Immature natural killer cell (primary cell): ENCODE results near the gene PIN1. TPM values are rescaled to one million over a fixed set of nuclear protein-coding genes. Genes with fewer than 3 reads are reported as not detected.

Experiments
- DNase-seq, 3 donors: peaks; one replicate each; pipeline ENCODE4 v3.0.0; 2022; ENCODE audit warnings: mixed read lengths in 1 of 3
- H3K27ac Mint-ChIP-seq, 6 donors: one replicate each; pipeline ENCODE4 v1.8.0; 2020; ENCODE audit warnings: mixed read lengths in 6 of 6, mild to moderate bottlenecking in 5 of 6, inconsistent platforms in 4 of 6, moderate library complexity in 3 of 6
- H3K27me3 Mint-ChIP-seq, 3 donors: one replicate each; pipeline ENCODE4 v1.8.0; 2020 to 2021; ENCODE audit warnings: low read depth in 3 of 3, mild to moderate bottlenecking in 3 of 3, mixed read lengths in 3 of 3, moderate library complexity in 3 of 3, inconsistent platforms in 1 of 3
- H3K36me3 Mint-ChIP-seq, 3 donors: one replicate each; pipeline ENCODE4 v1.8.0; 2020; ENCODE audit warnings: mixed read lengths in 3 of 3, inconsistent platforms in 2 of 3, mild to moderate bottlenecking in 2 of 3
- H3K4me1 Mint-ChIP-seq, 2 donors: one replicate each; pipeline ENCODE4 v1.8.0; 2020; ENCODE audit warnings: inconsistent platforms in 2 of 2, mild to moderate bottlenecking in 2 of 2, mixed read lengths in 2 of 2, moderate library complexity in 1 of 2
- H3K4me3 Mint-ChIP-seq, 5 donors: one replicate each; pipeline ENCODE4 v1.8.0; 2020; ENCODE audit warnings: mild to moderate bottlenecking in 5 of 5, mixed read lengths in 5 of 5, inconsistent platforms in 3 of 5, moderate library complexity in 3 of 5
- H3K9me3 Mint-ChIP-seq, 6 donors: one replicate each; pipeline ENCODE4 v1.8.0; 2020; ENCODE audit warnings: mild to moderate bottlenecking in 6 of 6, mixed read lengths in 6 of 6, inconsistent platforms in 4 of 6, moderate library complexity in 3 of 6
- polyA plus RNA-seq, 3 donors: library from polyadenylated mRNA; unstranded; fragments of 300-500 nt; fragmentation: Illumina TruSeq; gene quantifications; one replicate each; pipeline ENCODE4 v1.2.3, GENCODE V29; 2021

PIN1 gene
- polyA plus RNA-seq, 3 donors from 2014 or later = 143 to 227 (median 183) TPM

DNA sequence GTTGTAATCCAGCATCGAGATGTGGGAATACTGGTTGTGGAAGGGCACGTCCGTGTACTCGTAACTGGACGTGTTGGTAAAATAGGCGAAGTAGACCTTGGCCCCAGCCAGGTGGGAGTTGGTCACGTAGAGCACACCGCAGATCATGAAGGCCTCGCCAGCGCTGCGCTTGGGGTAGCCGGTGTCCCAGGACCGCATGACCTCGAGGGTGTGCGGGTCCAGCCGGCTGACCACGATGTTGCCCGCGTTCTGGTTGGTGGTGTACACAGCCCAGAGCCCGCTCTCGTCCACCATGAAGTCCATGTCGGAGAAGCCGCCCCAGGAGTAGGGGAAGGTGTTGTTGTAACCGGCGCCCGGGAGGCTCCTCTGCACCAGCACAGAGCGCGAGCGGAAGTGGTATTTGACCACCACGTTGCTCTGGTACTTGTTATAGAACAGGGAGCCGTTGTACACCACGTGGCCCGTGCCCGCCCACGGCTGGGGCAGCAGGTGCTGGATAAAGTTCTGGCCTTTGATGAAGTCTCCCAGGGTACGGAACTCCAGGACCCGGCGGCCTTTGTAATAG, 19.2 kb downstream of the PIN1 start:
- DNase-seq = no peak
- Mint-ChIP-seq H3K9me3 (no peaks in the 10 kb centered on the region), H3K4me3 (no peak overlapping the region), H3K4me1 (peaks cover 36% of the 10 kb centered on the region in 2 donors), H3K36me3 (peaks cover 4 to 11% (median 8%) of the 10 kb centered on the region in 3 donors), H3K27ac (no peak overlapping the region), H3K27me3 (peaks cover 0 to 3% (median 1%) of the 10 kb centered on the region in 3 donors)

- Mint-ChIP-seq H3K4me1 (peaks cover 38 to 39% of the 10 kb centered on the region in 2 donors), H3K36me3 (peaks cover 4 to 11% (median 8%) of the 10 kb centered on the region in 3 donors), H3K27ac (peak overlapping the region in 5 of 6 donors; percentile 26 to 82 (median 55)), H3K9me3 (no peaks in the 10 kb centered on the region), H3K4me3 (peak overlapping the region; percentile 27 to 72 (median 65)), H3K27me3 (peaks cover 0 to 1% (median 1%) of the 10 kb centered on the region in 3 donors)
- DNase-seq = no peak
Observed at GRCh38 chr19:9856609-9857008, 21.5 kb downstream of the PIN1 start.

GRCh38 chr19:9857076-9857721, 22.1 kb downstream of the PIN1 start:
- no peak for DNase-seq
- Mint-ChIP-seq H3K4me1 (peaks cover 39 to 41% of the 10 kb centered on the region in 2 donors), H3K27ac (peak overlapping the region; percentile 88 to 98 (median 94)), H3K9me3 (no peaks in the 10 kb centered on the region), H3K4me3 (peak overlapping the region; percentile 79 to 98 (median 89)), H3K36me3 (peaks cover 4 to 11% (median 8%) of the 10 kb centered on the region in 3 donors), H3K27me3 (peaks cover 0 to 1% (median 1%) of the 10 kb centered on the region in 3 donors)

- Mint-ChIP-seq H3K27me3 (peaks cover 0 to 1% (median 1%) of the 10 kb centered on the region in 3 donors), H3K4me1 (peaks cover 41 to 45% of the 10 kb centered on the region in 2 donors), H3K4me3 (peak overlapping the region; percentile 79 to 98 (median 89)), H3K36me3 (peaks cover 4 to 11% (median 8%) of the 10 kb centered on the region in 3 donors), H3K27ac (peak overlapping the region; percentile 88 to 98 (median 94)), H3K9me3 (no peaks in the 10 kb centered on the region)
- DNase-seq = peak in 2 of 3 donors; percentile 14 to 20
Observed at GRCh38 chr19:9857920-9858746, 23.0 kb downstream of the PIN1 start.

DNA sequence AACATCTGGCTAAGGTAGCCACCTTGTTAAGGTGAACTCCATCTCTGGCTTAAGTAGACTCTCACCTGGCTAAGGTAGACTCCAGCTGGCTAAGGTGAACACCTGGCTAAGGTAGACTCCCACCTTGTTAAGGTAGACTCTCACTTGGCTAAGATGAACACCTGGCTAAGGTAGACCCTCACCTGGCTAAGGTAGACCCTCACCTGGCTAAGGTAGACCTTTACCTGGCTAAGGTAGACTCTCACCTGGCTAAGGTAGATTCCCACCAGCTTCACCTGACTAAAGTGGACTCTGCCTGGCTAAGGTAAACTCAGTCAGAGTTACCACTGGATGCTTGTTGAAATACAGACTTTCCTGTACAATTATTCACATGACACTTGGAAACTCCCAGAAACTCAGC, 23.6 kb downstream of the PIN1 start:
- DNase-seq = no peak
- Mint-ChIP-seq H3K4me3 (peak overlapping the region; percentile 79 to 98 (median 89)), H3K27me3 (peaks cover 0 to 4% (median 1%) of the 10 kb centered on the region in 3 donors), H3K27ac (peak overlapping the region; percentile 88 to 98 (median 94)), H3K36me3 (peaks cover 3 to 9% (median 6%) of the 10 kb centered on the region in 3 donors), H3K4me1 (peaks cover 45 to 46% of the 10 kb centered on the region in 2 donors), H3K9me3 (no peaks in the 10 kb centered on the region)

- Mint-ChIP-seq H3K4me3 (no peak overlapping the region), H3K4me1 (peaks cover 49 to 53% of the 10 kb centered on the region in 2 donors)
Observed at GRCh38 chr19:9860407-9860806, 25.3 kb downstream of the PIN1 start.

GRCh38 chr19:9861503-9861902, 26.4 kb downstream of the PIN1 start:
- no peak overlapping the region for H3K4me3 Mint-ChIP-seq
- H3K27me3 Mint-ChIP-seq = peaks cover under 1 to 6% (median 3%) of the 10 kb centered on the region in 3 donors
- DNase-seq = no peak
- no peaks in the 10 kb centered on the region for H3K9me3 Mint-ChIP-seq
- H3K36me3 Mint-ChIP-seq = peaks cover 0 to 6% (median 4%) of the 10 kb centered on the region in 3 donors
- H3K4me1 Mint-ChIP-seq = peaks cover 58 to 59% of the 10 kb centered on the region in 2 donors
- H3K27ac Mint-ChIP-seq = no peak overlapping the region

More at GRCh38 chr19:9860407-9860806, 25.3 kb downstream of the PIN1 start:
- Mint-ChIP-seq H3K27me3 (peaks cover 0 to 3% (median 1%) of the 10 kb centered on the region in 3 donors), H3K36me3 (peaks cover 0 to 6% (median 4%) of the 10 kb centered on the region in 3 donors), H3K27ac (no peak overlapping the region), H3K9me3 (no peaks in the 10 kb centered on the region)
- no peak for DNase-seq

- peaks cover 0 to 4% (median 2%) of the 10 kb centered on the region in 3 donors for H3K36me3 Mint-ChIP-seq
- peaks cover 49 to 53% of the 10 kb centered on the region in 2 donors for H3K4me1 Mint-ChIP-seq
- H3K4me3 Mint-ChIP-seq = no peak overlapping the region
- peaks cover 3 to 9% (median 6%) of the 10 kb centered on the region in 3 donors for H3K27me3 Mint-ChIP-seq
- peak overlapping the region in 3 of 6 donors; percentile 15 to 31 (median 18) for H3K27ac Mint-ChIP-seq
- no peak for DNase-seq
- H3K9me3 Mint-ChIP-seq = no peaks in the 10 kb centered on the region
Observed at GRCh38 chr19:9862938-9863337, 27.8 kb downstream of the PIN1 start.

DNA sequence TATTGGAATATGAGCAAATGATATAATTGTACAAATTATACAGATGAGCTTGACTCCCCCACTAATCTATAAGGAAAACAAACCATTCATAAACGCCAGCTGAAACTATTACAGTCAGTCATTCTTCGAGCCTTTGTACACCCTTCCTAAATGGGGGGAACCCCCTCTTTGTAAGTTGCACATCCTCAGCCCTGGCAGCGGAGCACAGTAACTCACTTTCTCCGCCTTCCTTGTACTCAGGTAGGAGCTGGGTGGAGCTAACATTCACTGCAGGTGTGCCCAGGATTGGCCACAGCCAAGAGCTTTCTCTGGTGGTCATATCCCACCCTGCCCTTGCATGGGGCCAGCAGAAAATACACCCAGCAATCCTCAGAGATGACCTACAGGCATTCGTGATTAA, 28.6 kb downstream of the PIN1 start:
- Mint-ChIP-seq H3K4me3 (peak overlapping the region in 1 of 5 donors; percentile 29), H3K9me3 (no peaks in the 10 kb centered on the region), H3K27ac (peak overlapping the region in 1 of 6 donors; percentile 15), H3K4me1 (peaks cover 41 to 45% of the 10 kb centered on the region in 2 donors), H3K36me3 (no peaks in the 10 kb centered on the region), H3K27me3 (peaks cover 3 to 8% (median 6%) of the 10 kb centered on the region in 3 donors)
- DNase-seq = no peak

GRCh38 chr19:9865732-9866501, 30.8 kb downstream of the PIN1 start:
- Mint-ChIP-seq H3K9me3 (no peaks in the 10 kb centered on the region), H3K27me3 (peaks cover 3 to 8% (median 6%) of the 10 kb centered on the region in 3 donors), H3K4me1 (peaks cover 32 to 35% of the 10 kb centered on the region in 2 donors), H3K4me3 (peak overlapping the region; percentile 72 to 87 (median 76)), H3K27ac (peak overlapping the region; percentile 32 to 87 (median 55)), H3K36me3 (no peaks in the 10 kb centered on the region)
- peak; percentile 48 to 68 (median 62) for DNase-seq

DNA sequence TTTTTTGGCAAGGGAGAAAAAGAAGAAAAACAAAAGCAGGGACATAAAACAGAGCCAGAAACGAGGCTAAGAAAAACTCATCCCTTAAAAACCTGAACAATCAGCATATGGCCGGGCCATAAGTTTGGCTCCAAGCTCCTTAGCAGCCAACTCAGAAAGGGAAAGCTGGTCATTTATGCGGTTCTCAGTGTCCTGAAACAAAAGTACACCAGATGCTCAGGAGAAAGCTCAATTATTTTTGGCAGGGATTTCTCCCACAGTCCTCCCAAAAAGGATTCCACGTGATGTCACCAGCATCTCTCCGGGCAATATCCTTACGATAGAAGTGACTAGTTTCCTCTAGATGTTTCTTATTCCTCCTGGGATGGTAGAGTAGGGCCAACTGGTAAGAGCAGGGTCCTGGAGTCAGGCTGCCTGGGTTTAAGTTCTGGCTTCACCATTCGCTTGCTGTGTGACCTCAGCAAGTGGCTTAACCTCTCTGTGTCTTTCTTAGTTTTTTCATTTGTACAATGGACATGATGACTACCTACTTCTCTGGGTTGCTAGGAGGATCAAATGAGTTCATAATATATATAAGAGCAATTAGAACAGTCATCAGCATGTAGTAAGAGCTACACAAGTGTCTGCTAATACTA, 34.0 kb downstream of the PIN1 start:
- Mint-ChIP-seq H3K4me1 (peaks cover 21 to 25% of the 10 kb centered on the region in 2 donors), H3K27me3 (peaks cover 0 to 9% (median 6%) of the 10 kb centered on the region in 3 donors), H3K36me3 (peaks cover 0 to 4% (median 0%) of the 10 kb centered on the region in 3 donors), H3K4me3 (no peak overlapping the region), H3K9me3 (no peaks in the 10 kb centered on the region), H3K27ac (no peak overlapping the region)
- no peak for DNase-seq

GRCh38 chr19:9871626-9872338, 36.7 kb downstream of the PIN1 start:
- Mint-ChIP-seq H3K4me1 (peaks cover 3 to 6% of the 10 kb centered on the region in 2 donors), H3K9me3 (no peaks in the 10 kb centered on the region), H3K36me3 (peaks cover 0 to 4% (median 0%) of the 10 kb centered on the region in 3 donors), H3K27me3 (peaks cover 0 to 3% (median 2%) of the 10 kb centered on the region in 3 donors), H3K4me3 (no peak overlapping the region), H3K27ac (no peak overlapping the region)
- DNase-seq = no peak
